CD4-positive, alpha-beta T cell treated with Interleukin-4 for 1 hour (primary cell): ENCODE results near the gene JAG2.
A peak's percentile ranks its signal among the peaks of the same experiment; 100 is the strongest.

Source experiments
- DNase-seq, 2 donors: peaks; one replicate each; pipeline ENCODE4 v3.0.0-alpha.2; 2020 to 2022

The JAG2 gene

GRCh38 chr14:105203057-105203531, 34.5 kb upstream of the JAG2 start:
- DNase-seq: peak; percentile 53 to 57

- peak; percentile 23 to 28 for DNase-seq
These were observed 33.4 kb upstream of the JAG2 start for GRCh38 chr14:105201925-105202513.

GRCh38 chr14:105201156-105201924, 32.8 kb upstream of the JAG2 start:
- no peak for DNase-seq

GRCh38 chr14:105200641-105201040, 32.1 kb upstream of the JAG2 start:
- no peak for DNase-seq

GRCh38 chr14:105200074-105200473, 31.5 kb upstream of the JAG2 start:
- DNase-seq: no peak

GRCh38 chr14:105199093-105199492, 30.5 kb upstream of the JAG2 start:
- DNase-seq: no peak

- DNase-seq: no peak
These were observed 30.0 kb upstream of the JAG2 start for GRCh38 chr14:105198588-105198987.

- DNase-seq: peak in 1 of 2 donors; percentile 22
These were observed 28.6 kb upstream of the JAG2 start for GRCh38 chr14:105197211-105197641.

GRCh38 chr14:105196265-105196960, 27.8 kb upstream of the JAG2 start:
- DNase-seq: no peak

- DNase-seq: peak in 1 of 2 donors; percentile 27
These were observed 27.1 kb upstream of the JAG2 start for GRCh38 chr14:105195522-105196264.

GRCh38 chr14:105195051-105195450, 26.5 kb upstream of the JAG2 start:
- DNase-seq: no peak

- DNase-seq: peak in 1 of 2 donors; percentile 34
These were observed 25.6 kb upstream of the JAG2 start for GRCh38 chr14:105193916-105194782.

- no peak for DNase-seq
These were observed 24.5 kb upstream of the JAG2 start for GRCh38 chr14:105192866-105193731.

- DNase-seq: peak in 1 of 2 donors; percentile 19
These were observed 19.5 kb upstream of the JAG2 start for GRCh38 chr14:105187935-105188524.

GRCh38 chr14:105187116-105187515, 18.5 kb upstream of the JAG2 start:
- no peak for DNase-seq

GRCh38 chr14:105185973-105186372, 17.4 kb upstream of the JAG2 start:
- no peak for DNase-seq

GRCh38 chr14:105185001-105185400, 16.4 kb upstream of the JAG2 start:
- DNase-seq: no peak

- DNase-seq: no peak
These were observed 15.9 kb upstream of the JAG2 start for GRCh38 chr14:105184461-105184860.

GRCh38 chr14:105182296-105183020, 13.9 kb upstream of the JAG2 start:
- DNase-seq: no peak
